NCI-H1417 (cell line): Measurements from ENCODE around the gene PTPRG.

Experiments
- DNase-seq, 3 experiments: peaks; one replicate each; lab custom pipeline; 2025; lab: John Stamatoyannopoulos, UW

Gene PTPRG

DNA sequence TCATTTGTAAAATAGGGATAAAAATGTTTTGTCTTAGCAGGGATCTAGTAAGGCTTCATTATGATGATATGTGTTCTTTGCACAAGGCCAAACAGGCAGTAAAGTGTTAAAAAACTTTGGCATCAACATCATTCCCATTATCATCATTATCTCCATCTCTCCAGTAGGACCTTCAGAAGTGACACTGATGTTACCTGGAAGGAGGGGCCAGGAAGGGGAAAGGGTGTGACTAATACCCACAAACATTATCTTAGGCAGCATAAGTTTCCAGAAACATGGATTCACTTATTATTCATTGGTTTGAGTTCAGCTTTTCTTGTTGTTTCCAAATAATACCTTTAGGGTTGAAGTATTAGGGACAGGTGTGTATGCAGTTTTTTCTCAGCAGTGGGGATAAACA is 399.6 kb downstream of the PTPRG start:
- DNase-seq = no peak

DNA sequence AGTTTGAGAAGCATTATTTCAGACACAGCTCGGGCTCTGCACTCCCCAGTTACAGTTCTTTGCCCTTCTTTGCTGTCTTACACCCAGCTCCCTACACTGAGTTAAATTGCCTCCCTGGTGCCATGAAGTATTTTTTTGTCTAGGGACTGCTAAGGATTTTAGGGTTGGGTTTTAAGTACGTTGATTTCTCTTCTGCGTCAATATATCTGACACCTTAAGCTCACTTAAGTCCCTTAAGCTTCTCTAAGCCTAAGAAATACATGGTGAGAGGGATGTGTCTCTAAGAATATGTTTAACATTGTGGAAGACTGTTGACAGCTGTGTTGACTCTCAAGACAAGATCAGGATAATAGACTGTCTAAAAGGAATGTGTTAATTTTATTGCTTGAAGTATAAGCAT is 400.5 kb downstream of the PTPRG start:
- no peak for DNase-seq

GRCh38 chr3:61964566-61964965 is 403.2 kb downstream of the PTPRG start:
- DNase-seq = peak in 1 of 3 experiments; percentile 1

GRCh38 chr3:61965770-61966131 is 404.4 kb downstream of the PTPRG start:
- DNase-seq = no peak

DNA sequence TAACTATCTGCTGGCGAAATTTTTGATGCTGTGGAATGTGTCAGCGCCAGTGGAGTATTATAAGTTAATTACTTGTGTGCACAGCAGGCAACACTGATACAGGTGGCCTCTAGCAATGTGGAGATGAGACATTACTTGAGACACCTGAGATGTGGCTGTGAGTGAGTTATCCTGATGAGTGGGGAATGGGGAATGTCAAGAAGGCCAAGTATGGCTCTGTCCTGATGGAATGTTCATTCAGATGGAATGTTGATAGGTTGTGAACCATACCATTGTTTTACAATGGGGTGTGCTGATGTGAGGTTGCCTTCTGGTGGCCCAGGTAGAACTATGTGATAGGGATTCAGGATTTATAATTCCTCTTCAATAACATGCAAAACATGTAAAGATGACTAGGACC is 404.8 kb downstream of the PTPRG start:
- no peak for DNase-seq

- no peak for DNase-seq
Measured at GRCh38 chr3:61967019-61967418, 405.6 kb downstream of the PTPRG start.

GRCh38 chr3:61967937-61968336 is 406.6 kb downstream of the PTPRG start:
- no peak for DNase-seq

DNA sequence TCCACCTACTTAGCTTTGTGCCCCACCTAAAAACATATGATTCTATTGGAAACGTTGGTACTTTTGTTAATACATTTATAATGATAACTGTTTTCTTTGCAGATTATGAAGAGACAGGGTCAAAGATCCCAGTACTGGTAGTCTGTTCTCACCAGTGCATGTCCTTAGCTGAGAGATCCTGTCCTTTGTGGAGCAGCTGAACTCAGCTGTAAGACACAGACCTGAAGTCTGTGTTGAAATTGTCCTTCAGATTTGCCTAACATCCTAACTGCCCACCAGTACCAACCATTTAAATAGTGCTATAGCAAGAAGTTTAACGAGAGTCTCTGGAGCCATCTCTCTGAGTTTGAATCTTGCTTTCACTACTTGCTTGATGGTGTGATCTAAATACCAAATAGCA is 413.3 kb downstream of the PTPRG start:
- no peak for DNase-seq

DNA sequence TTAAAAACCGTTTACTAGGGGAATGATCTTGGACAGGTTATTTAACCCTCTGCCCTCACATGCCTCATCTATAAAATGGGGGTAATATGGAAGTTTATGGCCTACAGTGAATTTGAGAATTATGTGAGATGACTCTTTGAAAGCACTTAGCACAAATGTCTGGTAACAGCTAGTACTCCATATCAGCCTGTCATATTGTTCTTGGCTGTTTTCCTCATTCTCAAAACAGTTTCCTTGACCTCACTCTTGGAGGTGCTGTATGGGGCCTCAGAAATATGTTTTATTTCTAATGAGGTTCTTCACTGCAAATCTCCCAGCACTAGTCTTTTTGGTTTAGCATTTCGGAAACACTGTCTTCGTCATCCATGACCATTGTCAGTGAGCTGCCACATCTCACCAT is 413.8 kb downstream of the PTPRG start:
- DNase-seq = no peak

- no peak for DNase-seq
Measured at GRCh38 chr3:61975936-61976335, 414.6 kb downstream of the PTPRG start.

DNA sequence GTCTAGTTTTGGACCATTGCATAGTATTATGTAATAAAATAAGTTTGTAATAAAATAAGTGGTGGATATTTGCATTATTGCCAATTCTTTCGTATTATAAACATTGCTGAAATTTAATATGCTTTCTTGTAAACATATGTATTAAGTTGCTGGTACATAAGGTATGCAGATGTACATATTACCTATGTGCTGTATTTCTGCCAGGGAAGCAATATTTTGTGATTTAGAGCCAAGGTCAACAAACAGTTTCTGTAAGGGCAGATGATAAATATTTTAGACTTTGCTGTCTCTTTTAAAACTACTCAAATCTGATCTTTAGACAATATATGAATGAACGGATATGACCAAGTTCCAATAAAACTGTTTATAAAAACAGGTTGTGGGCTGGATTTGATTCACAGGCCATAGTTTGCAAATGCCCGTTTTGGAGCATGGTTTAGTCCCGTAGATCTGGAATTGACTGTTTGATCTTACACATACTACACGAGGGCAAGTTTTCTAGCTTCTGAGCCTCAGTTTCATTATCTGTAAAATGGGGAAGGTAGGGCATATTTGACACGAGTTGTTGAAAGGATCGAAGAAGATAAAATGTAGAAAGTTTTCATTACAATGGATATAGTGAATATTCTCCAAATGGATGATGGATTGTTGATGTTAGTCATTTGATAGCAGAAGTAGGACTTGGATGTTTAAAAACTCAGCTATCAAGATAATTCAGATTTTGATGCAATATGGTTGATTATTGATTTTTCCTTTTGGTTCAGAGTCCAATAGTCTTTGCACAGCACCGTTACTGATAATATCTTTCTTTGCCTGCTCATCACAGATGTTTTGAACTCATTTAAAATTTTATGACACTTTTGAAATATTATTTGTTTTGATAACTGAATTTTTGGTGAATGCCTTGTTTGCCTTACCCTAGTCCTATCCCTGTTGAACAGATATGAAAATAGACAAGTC is 417.4 kb downstream of the PTPRG start:
- DNase-seq = no peak

DNA sequence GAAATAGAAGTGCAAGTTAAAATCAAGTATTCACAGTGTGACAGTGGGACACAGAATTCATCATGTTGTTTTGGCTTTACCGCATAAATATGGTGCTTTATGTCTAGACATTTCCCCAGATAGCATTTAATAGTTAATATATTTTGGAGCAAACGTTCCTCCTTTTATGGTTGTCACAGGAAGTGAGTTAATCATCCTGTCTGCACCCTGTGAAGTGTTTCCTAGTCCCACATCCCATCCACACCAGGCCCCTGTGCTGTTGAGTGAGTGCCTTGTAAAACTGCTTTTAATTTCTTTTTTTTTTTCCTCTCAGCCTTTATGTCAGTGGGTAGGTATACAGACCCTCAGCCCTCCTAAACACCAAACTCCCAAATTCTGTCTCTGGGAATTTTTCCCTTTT is 418.3 kb downstream of the PTPRG start:
- DNase-seq = no peak

DNA sequence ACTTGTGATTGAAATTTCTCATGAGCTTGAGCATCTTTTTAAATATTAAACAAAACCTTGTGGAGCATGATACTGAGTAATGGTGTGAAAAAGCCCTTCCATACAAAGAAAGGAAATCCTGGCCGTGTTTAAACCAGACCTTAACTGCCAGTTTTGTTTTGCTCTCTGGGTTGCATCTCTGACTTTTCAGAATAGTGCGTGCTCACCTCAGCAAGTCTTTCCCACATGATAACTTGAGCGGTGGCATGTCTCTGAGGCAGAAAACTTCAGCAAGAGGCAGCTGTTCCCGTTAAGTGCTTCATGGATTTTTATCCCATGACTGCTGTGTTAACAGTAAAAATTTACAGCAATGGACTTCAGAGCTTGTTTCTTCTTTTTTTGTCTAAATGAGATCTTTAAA is 418.7 kb downstream of the PTPRG start:
- no peak for DNase-seq

DNA sequence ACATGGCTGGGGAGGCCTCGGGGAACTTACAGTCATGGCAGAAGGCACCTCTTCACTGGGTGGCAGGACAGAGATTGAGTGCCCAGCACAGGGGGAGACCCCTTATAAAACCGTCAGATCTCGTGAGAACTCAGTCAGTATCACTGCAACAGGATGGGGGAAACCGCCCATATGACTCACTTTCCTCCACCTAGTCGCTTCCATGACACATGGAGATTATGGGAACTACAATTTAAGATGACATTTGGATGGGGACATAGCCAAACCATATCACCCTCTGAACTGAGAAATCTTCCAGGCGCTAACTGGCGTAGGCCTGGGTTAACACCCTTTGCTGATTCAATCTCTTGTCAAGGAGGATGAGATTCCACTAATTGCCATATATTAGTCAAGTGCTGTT is 419.7 kb downstream of the PTPRG start:
- no peak for DNase-seq

- DNase-seq = no peak
Measured at GRCh38 chr3:61983479-61983878, 422.1 kb downstream of the PTPRG start.

DNA sequence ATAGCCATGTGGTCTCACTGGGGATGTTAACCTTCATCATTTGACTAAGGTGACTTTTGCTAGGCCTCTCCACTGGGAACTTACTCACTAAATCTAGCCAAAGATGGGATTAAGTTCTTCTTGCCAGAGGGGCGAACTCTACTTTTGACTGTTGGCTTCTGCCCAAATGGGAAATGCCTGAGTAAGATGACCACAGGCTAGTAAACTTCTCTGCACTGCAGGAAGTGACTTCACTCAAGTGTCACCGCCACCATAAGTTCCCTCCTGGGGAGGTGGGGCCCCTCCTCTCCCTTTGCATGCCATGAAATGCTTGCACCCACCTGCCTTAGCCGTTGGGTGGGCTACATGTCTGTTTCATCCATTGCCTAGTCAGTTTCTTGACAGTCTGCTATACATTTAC is 423.6 kb downstream of the PTPRG start:
- no peak for DNase-seq

DNA sequence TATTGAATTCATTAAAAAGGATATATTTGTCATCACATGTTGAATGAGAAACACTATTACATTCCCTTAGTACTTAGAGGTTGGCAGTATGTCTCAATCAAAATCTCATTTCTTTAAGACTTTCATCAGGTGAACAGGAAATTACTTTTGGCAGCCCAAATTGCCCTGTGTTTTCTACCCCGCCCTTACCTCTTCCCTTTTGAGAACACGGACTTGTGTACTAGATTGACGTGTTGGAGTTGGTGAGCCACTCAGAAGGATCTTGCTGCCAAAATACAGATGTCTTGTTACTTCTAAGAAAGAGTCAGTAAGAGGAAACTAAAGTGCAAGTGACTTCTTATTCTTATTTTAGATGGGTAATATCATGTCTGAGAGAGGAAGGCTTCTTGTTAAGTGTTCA is 425.1 kb downstream of the PTPRG start:
- DNase-seq = no peak

- DNase-seq = no peak
Measured at GRCh38 chr3:61989681-61990080, 428.3 kb downstream of the PTPRG start.

DNA sequence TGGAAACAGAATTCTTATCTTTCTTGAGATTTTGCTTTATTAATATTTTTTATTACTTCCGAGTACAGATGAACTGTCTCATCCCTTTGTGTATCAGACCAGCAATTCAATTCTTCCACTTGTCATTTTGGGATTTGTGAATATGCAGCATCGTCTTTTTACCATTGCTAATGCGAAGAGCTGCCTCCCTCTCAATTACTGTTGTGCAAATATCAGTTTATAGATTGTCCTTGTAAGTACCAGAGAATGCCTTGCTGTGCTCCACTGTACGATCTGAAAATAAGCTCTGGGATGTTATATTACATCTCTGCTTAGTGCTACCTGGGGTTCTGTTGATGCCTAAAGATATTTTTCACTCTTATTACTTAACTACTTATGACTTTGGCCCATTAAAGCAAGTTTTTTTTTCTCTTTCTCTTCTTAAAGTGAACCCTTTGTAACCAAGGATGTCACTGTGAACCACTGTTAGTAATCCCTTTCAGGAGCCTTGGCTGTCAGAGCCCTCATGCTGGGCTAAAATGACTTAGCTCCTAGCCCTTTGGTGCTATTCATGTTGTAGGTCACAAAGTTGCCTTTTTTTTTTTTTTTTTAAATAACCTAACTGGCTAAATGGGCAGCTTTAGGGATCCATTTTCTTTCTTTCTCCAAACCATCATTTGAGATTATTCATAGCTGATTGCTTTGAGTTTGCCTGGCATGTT is 429.1 kb downstream of the PTPRG start:
- no peak for DNase-seq

- DNase-seq = peak in 1 of 3 experiments; percentile 11
Measured at GRCh38 chr3:61991706-61992105, 430.3 kb downstream of the PTPRG start.

DNA sequence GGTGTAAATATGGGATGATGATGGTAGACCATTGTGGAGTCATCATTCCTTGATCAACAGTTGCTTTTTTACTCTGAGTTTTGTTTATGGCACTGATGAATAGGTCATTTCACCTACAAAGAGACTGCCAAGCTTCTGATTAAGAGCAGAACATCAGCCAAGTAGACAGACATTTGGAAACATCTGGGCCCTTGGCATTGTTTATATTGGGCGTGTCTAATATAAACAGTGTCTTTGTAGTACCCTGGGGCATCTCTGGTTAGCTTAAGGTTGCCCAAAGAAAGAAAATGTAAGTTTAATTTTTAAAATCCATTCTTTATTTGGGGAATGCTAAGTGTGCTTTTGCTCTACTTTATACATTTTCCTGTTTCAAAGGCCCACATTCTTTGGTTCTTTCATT is 435.0 kb downstream of the PTPRG start:
- DNase-seq = no peak

- DNase-seq = no peak
Measured at GRCh38 chr3:61997101-61997500, 435.7 kb downstream of the PTPRG start.

DNA sequence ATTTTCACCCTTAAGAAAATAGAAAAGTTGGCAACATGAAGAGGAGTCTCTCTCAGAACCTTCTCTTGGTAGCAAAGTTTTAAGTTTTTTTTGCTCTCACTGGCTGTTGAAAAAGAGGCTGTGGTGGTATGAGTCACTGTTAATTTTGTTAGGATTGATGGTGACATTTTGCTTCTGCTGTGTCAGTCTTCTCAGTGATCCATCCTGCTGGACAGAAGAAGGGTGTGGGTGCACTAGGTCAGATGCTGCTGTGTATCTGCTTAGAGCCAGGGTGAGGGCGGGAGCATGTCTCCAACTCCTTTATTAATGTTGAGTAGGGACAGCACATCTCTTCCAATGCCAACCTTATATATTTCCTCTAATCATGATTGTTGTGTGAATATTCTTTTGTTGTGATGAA is 442.5 kb downstream of the PTPRG start:
- DNase-seq = no peak
